Naive thymus-derived CD4-positive, alpha-beta T cell (primary cell): ENCODE results near the gene WNT2B. TPM values are rescaled to one million over a fixed set of nuclear protein-coding genes. Genes with fewer than 3 reads are reported as not detected.

Experiments used
- ATAC-seq: fragments of 150-1000 bp; cut with Tn5 transposase; 2 replicates; pipeline ENCODE4 v1.10.0; 2021; ENCODE audit warnings: mild to moderate bottlenecking, moderate library complexity
- CTCF ChIA-PET: fragments of 350-600 bp; sonication (Branson Sonifier 250); formaldehyde crosslinking; loops from one replicate; lab custom pipeline; 2021; ENCODE audit warnings: antibody characterized with exemption; lab: Charles Lee
- POLR2A ChIA-PET: fragments of 350-600 bp; sonication (Branson Sonifier 250); formaldehyde crosslinking; loops from one replicate; lab custom pipeline; 2021; ENCODE audit warnings: antibody characterized with exemption, inconsistent platforms; lab: Charles Lee
- DNase-seq, 9 donors: peaks; one replicate each; pipeline versions ENCODE4 v3.0.0 to v3.0.0-alpha.2; 2020 to 2022; ENCODE audit warnings: mixed read lengths in 1 of 9
- H3K27ac ChIP-seq: one replicate; pipeline ENCODE4 v1.7.0; 2013; ENCODE audit warnings: mild to moderate bottlenecking, low read depth, low read length, moderate library complexity
- H3K27me3 ChIP-seq, 2 donors: one replicate each; pipeline ENCODE4 v1.7.0; 2013; ENCODE audit warnings: low read length in 2 of 2, mild to moderate bottlenecking in 2 of 2, moderate library complexity in 2 of 2; ENCODE audit not compliant: control insufficient read depth in 2 of 2, insufficient read depth in 2 of 2
- H3K36me3 ChIP-seq, 3 experiments: 1 replicate in 2 of 3; 2 replicates in 1 of 3; pipeline ENCODE4 v1.7.0; 2013; ENCODE audit warnings: low read length in 3 of 3, mild to moderate bottlenecking in 3 of 3, moderate library complexity in 1 of 3; ENCODE audit not compliant: insufficient read depth in 3 of 3, control insufficient read depth in 2 of 3
- H3K4me1 ChIP-seq, 2 donors: one replicate each; pipeline ENCODE4 v1.7.0; 2013; ENCODE audit warnings: low read length in 2 of 2, mild to moderate bottlenecking in 2 of 2, moderate library complexity in 1 of 2; ENCODE audit not compliant: control insufficient read depth in 2 of 2, insufficient read depth in 2 of 2
- H3K4me3 ChIP-seq: 2 replicates; pipeline ENCODE4 v1.7.0; 2013; ENCODE audit warnings: mild to moderate bottlenecking, low read length
- H3K9me3 ChIP-seq, 3 experiments: 1 replicate in 2 of 3; 2 replicates in 1 of 3; pipeline ENCODE4 v1.7.0; 2013; ENCODE audit warnings: low read length in 3 of 3; ENCODE audit not compliant: control insufficient read depth in 2 of 3
- H3K27ac Mint-ChIP-seq, 9 donors: one replicate each; pipeline ENCODE4 v1.8.0; 2020 to 2022; ENCODE audit warnings: mixed read lengths in 9 of 9, mild to moderate bottlenecking in 8 of 9, moderate library complexity in 5 of 9, inconsistent platforms in 2 of 9
- H3K27me3 Mint-ChIP-seq, 5 donors: one replicate each; pipeline ENCODE4 v1.8.0; 2021 to 2022; ENCODE audit warnings: mixed read lengths in 5 of 5, mild to moderate bottlenecking in 1 of 5
- H3K36me3 Mint-ChIP-seq, 5 donors: one replicate each; pipeline ENCODE4 v1.8.0; 2020 to 2022; ENCODE audit warnings: mixed read lengths in 5 of 5, mild to moderate bottlenecking in 3 of 5, inconsistent platforms in 1 of 5
- H3K4me1 Mint-ChIP-seq, 7 donors: one replicate each; pipeline ENCODE4 v1.8.0; 2020 to 2022; ENCODE audit warnings: mixed read lengths in 7 of 7, mild to moderate bottlenecking in 3 of 7, inconsistent platforms in 1 of 7
- H3K4me3 Mint-ChIP-seq, 10 donors: one replicate each; pipeline ENCODE4 v1.8.0; 2020 to 2022; ENCODE audit warnings: mild to moderate bottlenecking in 10 of 10, mixed read lengths in 10 of 10, moderate library complexity in 6 of 10, inconsistent platforms in 2 of 10
- H3K9me3 Mint-ChIP-seq, 11 donors: one replicate each; pipeline ENCODE4 v1.8.0; 2020 to 2022; ENCODE audit warnings: mixed read lengths in 11 of 11, mild to moderate bottlenecking in 4 of 11, inconsistent platforms in 1 of 11, moderate library complexity in 1 of 11
- intact Hi-C, 2 donors: fragments of 100-400 bp; cut with micrococcal nuclease; formaldehyde crosslinking; loops; one replicate each; pipeline ENCODE4 v1.15.1; 2023
- polyA plus RNA-seq, 2 donors: library from polyadenylated mRNA; unstranded; fragments of 300-500 nt; fragmentation: Illumina TruSeq; gene quantifications; one replicate each; pipeline ENCODE4 v1.2.3, GENCODE V29; 2021
- total RNA-seq, 6 experiments: library from RNA in 5 of 6; stranded (reverse) in 5 of 6; gene quantifications; 1 replicate in 5 of 6; 2 replicates in 1 of 6; pipeline ENCODE4 v1.2.3 and lab custom pipeline; 2021 to 2026

Gene WNT2B
- total and polyA plus RNA-seq, 7 experiments from 2014 or later = 0.05 to 0.94 (median 0.57) TPM; not detected in 1

DNA sequence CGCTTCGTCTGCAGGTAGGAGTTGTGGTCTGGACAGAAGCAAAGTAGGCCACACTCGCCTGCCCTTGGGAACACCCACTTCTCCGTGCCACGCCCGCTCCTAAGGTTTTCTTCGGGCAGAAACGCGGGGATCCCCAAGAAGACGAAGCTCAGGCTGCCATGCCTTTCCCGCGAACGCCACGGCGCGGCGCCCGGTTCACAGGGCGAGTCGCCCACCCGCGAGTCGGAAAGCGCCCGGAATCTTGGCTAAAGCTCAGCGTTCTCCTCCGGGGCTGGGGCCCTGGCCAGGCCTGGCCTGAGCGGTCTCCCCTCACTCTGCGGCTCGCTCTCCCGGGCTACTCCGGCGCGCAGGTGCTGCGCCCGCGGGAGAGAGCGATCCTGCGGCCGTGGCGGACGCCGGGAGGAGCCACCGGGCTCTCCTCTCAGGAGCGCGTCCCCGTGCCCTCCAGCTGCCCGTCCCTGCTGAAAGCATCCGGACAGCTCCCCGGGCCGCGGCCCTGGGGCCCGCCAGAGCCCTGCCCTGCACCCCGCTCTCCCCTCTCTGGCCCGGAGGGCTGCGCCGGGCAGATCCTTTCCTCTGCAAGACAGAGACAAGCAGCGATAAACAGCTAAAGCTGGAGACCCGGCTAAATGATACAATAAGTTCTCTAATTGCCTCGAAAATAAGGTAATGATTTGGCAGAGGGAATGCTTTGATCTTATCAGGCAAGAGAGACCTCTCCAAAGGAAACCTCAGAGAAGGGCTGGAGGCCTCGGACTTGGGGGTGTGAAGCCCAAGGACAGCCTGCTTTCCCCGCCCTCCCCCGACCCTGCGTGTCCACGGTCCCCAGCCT is 6.7 kb upstream of the WNT2B start:
- Mint-ChIP-seq H3K4me3 (peak overlapping the region; percentile 43 to 81 (median 70)), H3K36me3 (no peaks in the 10 kb centered on the region), H3K4me1 (peaks cover under 1 to 8% (median 3%) of the 10 kb centered on the region in 7 donors), H3K9me3 (peaks cover 0 to 2% (median 0%) of the 10 kb centered on the region in 11 donors), H3K27me3 (peaks cover 66 to 74% (median 68%) of the 10 kb centered on the region in 5 donors), H3K27ac (no peak overlapping the region)
- POLR2A ChIA-PET = interaction anchor here (0.6 to 1.2 kb wide), 3 partner anchors 93 to 206 kb away, joined by 3 to 5 read pairs (median 4); no protein-coding TSS in a partner anchor
- H3K27me3 ChIP-seq = peaks cover 8 to 9% of the 10 kb centered on the region in 2 donors
- H3K4me3 ChIP-seq = peak overlapping the region; percentile 54
- H3K27ac ChIP-seq = no peak overlapping the region
- intact Hi-C loops = loop anchor here (1.0 to 10.0 kb wide), 4 partner anchors 112 to 573 kb away; partner anchors contain the start of genes MOV10 (in 2 of the 2), RHOC (in 2 of the 2) and LRIG2 (in 1 of the 2)
- no peaks in the 10 kb centered on the region for H3K9me3 ChIP-seq
- no peaks in the 10 kb centered on the region for H3K36me3 ChIP-seq
- DNase-seq (peak in 8 of 9 donors; percentile 28 to 66 (median 38)), ATAC-seq (peak; percentile 78)
- CTCF ChIA-PET = interaction anchor here (0.6 to 1.9 kb wide), 11 partner anchors 10 to 213 kb away, joined by 3 to 15 read pairs (median 4); partner anchors contain the start of genes MOV10 and PPM1J
- H3K4me1 ChIP-seq = no peaks in the 10 kb centered on the region

DNA sequence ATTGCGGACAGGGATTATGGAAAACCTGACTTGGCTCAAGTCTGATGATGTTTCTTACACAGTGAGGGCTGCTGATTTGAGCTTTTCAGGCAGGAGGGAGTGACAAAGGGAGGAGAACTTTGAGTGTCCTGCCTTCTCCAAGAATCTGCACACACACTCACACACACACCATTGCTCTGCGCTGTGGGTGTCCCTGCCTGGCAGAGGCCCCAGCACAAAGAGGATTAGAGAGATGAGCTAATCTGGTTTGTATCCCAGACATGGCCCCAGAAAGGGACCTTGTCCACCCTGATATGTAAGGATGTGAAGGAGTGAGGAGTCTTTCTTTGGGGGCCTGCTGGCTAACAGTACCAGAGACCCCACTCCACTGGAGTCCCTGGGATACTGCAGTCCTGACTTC is 5.9 kb upstream of the WNT2B start:
- DNase-seq = no peak
- intact Hi-C loops = loop anchor here (1.0 to 10.0 kb wide), 4 partner anchors 111 to 572 kb away; partner anchors contain the start of genes MOV10 (in 2 of the 2), RHOC (in 2 of the 2) and LRIG2 (in 1 of the 2)
- Mint-ChIP-seq H3K36me3 (no peaks in the 10 kb centered on the region), H3K27me3 (peaks cover 60 to 76% (median 65%) of the 10 kb centered on the region in 5 donors), H3K9me3 (peaks cover 0 to 2% (median 0%) of the 10 kb centered on the region in 11 donors), H3K27ac (peak overlapping the region in 1 of 9 donors; percentile 48), H3K4me1 (peaks cover 3 to 16% (median 8%) of the 10 kb centered on the region in 7 donors), H3K4me3 (peak overlapping the region in 9 of 10 donors; percentile 14 to 75 (median 38))
- no peaks in the 10 kb centered on the region for H3K36me3 ChIP-seq
- no peak overlapping the region for H3K4me3 ChIP-seq
- POLR2A ChIA-PET = interaction anchor here (0.6 kb wide), 1 partner anchor 93 kb away, joined by 4 read pairs; no protein-coding TSS in a partner anchor
- H3K27me3 ChIP-seq = peaks cover 8 to 9% of the 10 kb centered on the region in 2 donors
- H3K4me1 ChIP-seq = peaks cover 3 to 6% of the 10 kb centered on the region in 2 donors
- H3K27ac ChIP-seq = no peak overlapping the region
- no peaks in the 10 kb centered on the region for H3K9me3 ChIP-seq
- ATAC-seq = no peak
- CTCF ChIA-PET = interaction anchor here (1.7 to 1.9 kb wide), 3 partner anchors 9 to 208 kb away, joined by 5 to 15 read pairs (median 9); no protein-coding TSS in a partner anchor

DNA sequence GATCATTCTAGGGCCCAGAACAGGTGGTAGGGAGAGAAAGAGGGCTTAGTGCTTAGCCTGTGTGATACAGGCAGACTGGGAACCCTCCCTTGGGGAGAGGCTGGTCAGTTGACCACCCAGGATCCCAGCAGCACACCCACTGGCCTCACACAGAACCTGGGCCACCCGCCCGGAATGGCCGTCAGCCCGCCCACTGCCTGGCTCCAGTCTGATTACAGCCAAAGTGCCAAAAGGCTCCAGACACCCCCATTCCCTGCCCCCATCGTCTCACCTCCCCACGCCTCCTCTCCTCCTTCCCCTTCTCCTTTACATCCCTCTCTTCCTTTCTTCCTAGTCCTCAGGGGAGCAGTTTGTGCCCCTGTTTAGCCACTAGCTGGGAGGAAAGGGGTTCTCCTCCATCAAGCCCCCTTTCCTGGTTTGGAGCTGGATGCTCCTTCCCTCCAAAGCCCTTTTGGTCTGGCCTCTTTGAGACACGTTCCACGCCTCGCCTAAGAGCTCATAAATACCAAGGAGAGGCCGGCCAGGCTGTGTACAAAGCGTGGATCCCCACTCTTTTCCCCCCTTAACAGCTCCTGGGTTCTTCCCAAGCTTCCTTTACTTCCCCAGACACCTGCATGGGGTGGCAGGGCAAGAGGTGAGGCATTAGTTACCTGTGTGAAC is 4.6 kb upstream of the WNT2B start:
- no peak for ATAC-seq

DNA sequence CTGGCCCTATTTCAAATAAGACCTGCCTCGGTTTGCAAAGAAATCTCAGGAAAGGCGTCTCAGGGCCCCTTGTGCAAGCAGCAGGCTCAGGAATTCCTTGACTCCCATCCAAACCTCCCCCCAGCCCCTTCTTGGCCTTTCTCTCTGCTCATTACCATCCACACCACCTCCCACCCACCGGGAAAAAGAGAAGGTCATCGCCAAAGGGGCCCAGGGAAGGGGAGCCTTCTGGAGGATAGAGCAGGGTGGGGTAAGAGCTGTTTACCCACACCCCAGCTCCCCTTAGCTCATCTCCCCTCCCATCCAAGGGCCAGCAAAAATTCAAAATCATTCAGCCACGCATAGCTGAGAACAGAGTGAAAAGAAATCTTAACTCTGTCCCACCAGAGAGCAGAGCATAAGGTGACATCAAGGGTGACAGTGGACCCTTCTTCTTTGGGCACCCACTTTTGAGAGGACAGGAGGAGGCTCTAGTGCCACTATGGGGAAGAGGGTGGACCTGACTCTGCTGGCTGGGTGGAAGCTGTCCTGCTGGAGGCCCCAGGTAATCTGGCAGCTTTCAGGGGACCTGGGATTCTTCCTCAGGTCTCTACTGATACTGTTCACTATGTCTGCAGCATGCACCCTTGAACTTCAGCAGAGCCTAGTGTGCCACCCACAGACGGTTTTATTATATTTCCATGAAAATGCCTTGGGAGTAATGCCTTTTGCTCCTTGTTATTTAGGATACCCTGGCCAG is 3.9 kb upstream of the WNT2B start:
- Histone ChIP-seq H3K27ac (no peak overlapping the region), H3K4me3 (no peak overlapping the region), H3K9me3 (no peaks in the 10 kb centered on the region), H3K36me3 (no peaks in the 10 kb centered on the region), H3K4me1 (peaks cover 10 to 12% of the 10 kb centered on the region in 2 donors), H3K27me3 (peaks cover 8 to 9% of the 10 kb centered on the region in 2 donors)
- DNase-seq (no peak), ATAC-seq (no peak)
- Mint-ChIP-seq H3K4me3 (peak overlapping the region in 1 of 10 donors; percentile 58), H3K9me3 (peaks cover 0 to 2% (median 0%) of the 10 kb centered on the region in 11 donors), H3K36me3 (no peaks in the 10 kb centered on the region), H3K27ac (no peak overlapping the region), H3K27me3 (peaks cover 42 to 72% (median 48%) of the 10 kb centered on the region in 5 donors), H3K4me1 (peaks cover 6 to 16% (median 12%) of the 10 kb centered on the region in 7 donors)
- intact Hi-C loops = loop anchor here (10.0 kb wide), 2 partner anchors 170 to 570 kb away; partner anchors contain the start of genes MOV10 (in 2 of the 2) and LRIG2 (in 1 of the 2)
- ChIA-PET POLR2A (no interaction called here), CTCF (interaction anchor here (0.7 kb wide), 1 partner anchor 58 kb away, joined by 3 read pairs; no protein-coding TSS in a partner anchor)

More for the DNA sequence above, 4.6 kb upstream of the WNT2B start:
- Histone ChIP-seq H3K27ac (no peak overlapping the region), H3K9me3 (no peaks in the 10 kb centered on the region), H3K36me3 (no peaks in the 10 kb centered on the region), H3K27me3 (peaks cover 8 to 9% of the 10 kb centered on the region in 2 donors), H3K4me1 (peaks cover 10 to 12% of the 10 kb centered on the region in 2 donors), H3K4me3 (no peak overlapping the region)
- ChIA-PET POLR2A (no interaction called here), CTCF (interaction anchor here (0.7 kb wide), 1 partner anchor 59 kb away, joined by 3 read pairs; no protein-coding TSS in a partner anchor)
- peaks cover 0 to 2% (median 0%) of the 10 kb centered on the region in 11 donors for H3K9me3 Mint-ChIP-seq
- H3K27me3 Mint-ChIP-seq = peaks cover 48 to 72% (median 55%) of the 10 kb centered on the region in 5 donors
- no peak overlapping the region for H3K4me3 Mint-ChIP-seq
- no peaks in the 10 kb centered on the region for H3K36me3 Mint-ChIP-seq
- no peak overlapping the region for H3K27ac Mint-ChIP-seq
- DNase-seq = no peak
- intact Hi-C loops = loop anchor here (10.0 kb wide), 2 partner anchors 171 to 571 kb away; partner anchors contain the start of genes MOV10 (in 2 of the 2) and LRIG2 (in 1 of the 2)
- H3K4me1 Mint-ChIP-seq = peaks cover 6 to 16% (median 8%) of the 10 kb centered on the region in 7 donors

DNA sequence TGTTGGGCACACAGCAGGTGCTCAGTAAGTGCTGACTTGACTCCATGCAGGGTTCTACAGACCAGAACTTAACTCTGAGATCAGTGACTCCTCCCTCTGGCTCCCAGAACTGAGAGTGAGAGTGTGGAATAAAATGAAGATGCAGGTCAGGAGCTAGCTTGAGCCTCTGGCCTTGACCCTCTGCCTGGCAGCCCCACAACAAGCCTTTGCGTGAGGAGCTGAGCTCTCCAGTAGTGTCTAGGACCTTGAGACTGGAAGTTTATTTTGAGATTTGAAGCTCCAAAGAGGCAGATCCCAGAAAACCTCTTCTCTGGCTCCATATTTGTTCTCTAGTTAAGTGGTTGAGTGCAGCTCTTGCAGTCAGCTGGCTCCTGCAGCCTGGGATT is 3.4 kb upstream of the WNT2B start:
- Histone ChIP-seq H3K4me1 (peaks cover 10 to 12% of the 10 kb centered on the region in 2 donors), H3K36me3 (no peaks in the 10 kb centered on the region)

More for the DNA sequence above, 3.4 kb upstream of the WNT2B start:
- DNase-seq = no peak
- H3K4me3 Mint-ChIP-seq = no peak overlapping the region
- no peak overlapping the region for H3K27ac Mint-ChIP-seq
- no peaks in the 10 kb centered on the region for H3K36me3 Mint-ChIP-seq
- ChIA-PET CTCF (no interaction called here), POLR2A (no interaction called here)
- H3K27me3 ChIP-seq = peaks cover 8 to 9% of the 10 kb centered on the region in 2 donors
- no peak for ATAC-seq
- no peak overlapping the region for H3K27ac ChIP-seq
- H3K4me1 Mint-ChIP-seq = peaks cover 6 to 16% (median 12%) of the 10 kb centered on the region in 7 donors
- intact Hi-C loops = loop anchor here (10.0 kb wide), 2 partner anchors 169 to 569 kb away; partner anchors contain the start of genes MOV10 (in 2 of the 2) and LRIG2 (in 1 of the 2)
- H3K9me3 Mint-ChIP-seq = peaks cover 0 to 2% (median 0%) of the 10 kb centered on the region in 11 donors
- no peaks in the 10 kb centered on the region for H3K9me3 ChIP-seq
- peaks cover 39 to 75% (median 46%) of the 10 kb centered on the region in 5 donors for H3K27me3 Mint-ChIP-seq
- H3K4me3 ChIP-seq = no peak overlapping the region
